ENCODE results near the gene RANBP17. TPM values are rescaled to one million over a fixed set of nuclear protein-coding genes. Genes with fewer than 3 reads are reported as not detected.
"Not testable (repeated sequence)": the region's sequence is repeated elsewhere in the genome, so short reads cannot be mapped to it uniquely, and the experiment has no call there.

RANBP17 gene
- total RNA-seq, 1 experiment from 2014 or later = 17.8 TPM

- DNase-seq (ENCODE audit: low read depth, low spot score) = peak; percentile 7
- in situ Hi-C loops (cut with HindIII; ENCODE audit: low pct_unique_long_range_greater_than_20kb, low sequenced_read_pairs) = no loop called here
Measured at GRCh38 chr5:170917113-170917512, 55.3 kb downstream of the RANBP17 start.

- DNase-seq (ENCODE audit: low read depth, low spot score) = no peak
Measured at GRCh38 chr5:170920196-170920595, 58.4 kb downstream of the RANBP17 start.

DNA sequence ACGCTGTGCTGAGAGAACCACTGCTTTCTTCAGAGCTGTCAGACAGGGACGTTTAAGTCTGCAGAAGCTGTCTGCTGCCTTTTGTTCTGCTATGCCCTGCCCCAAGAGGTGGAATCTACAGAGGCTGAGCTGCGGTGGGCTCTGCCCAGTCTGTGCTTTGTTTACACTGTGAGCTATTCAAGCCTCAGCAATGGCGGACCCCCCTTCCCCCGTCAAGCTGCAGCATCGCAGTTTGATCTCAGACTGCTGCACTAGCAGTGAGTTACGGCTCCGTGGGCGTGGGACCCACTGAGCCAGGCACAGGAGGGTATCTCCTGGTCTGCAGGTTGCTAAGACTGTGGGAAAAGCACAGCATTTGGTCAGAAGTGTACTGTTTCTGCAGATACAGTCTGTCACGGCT, 60.5 kb downstream of the RANBP17 start:
- DNase-seq (ENCODE audit: low read depth, low spot score); in situ Hi-C loops (cut with HindIII; ENCODE audit: low pct_unique_long_range_greater_than_20kb, low sequenced_read_pairs): not testable (repeated sequence)

More at GRCh38 chr5:170920196-170920595, 58.4 kb downstream of the RANBP17 start:
- in situ Hi-C loops (cut with HindIII; ENCODE audit: low pct_unique_long_range_greater_than_20kb, low sequenced_read_pairs) = no loop called here

DNA sequence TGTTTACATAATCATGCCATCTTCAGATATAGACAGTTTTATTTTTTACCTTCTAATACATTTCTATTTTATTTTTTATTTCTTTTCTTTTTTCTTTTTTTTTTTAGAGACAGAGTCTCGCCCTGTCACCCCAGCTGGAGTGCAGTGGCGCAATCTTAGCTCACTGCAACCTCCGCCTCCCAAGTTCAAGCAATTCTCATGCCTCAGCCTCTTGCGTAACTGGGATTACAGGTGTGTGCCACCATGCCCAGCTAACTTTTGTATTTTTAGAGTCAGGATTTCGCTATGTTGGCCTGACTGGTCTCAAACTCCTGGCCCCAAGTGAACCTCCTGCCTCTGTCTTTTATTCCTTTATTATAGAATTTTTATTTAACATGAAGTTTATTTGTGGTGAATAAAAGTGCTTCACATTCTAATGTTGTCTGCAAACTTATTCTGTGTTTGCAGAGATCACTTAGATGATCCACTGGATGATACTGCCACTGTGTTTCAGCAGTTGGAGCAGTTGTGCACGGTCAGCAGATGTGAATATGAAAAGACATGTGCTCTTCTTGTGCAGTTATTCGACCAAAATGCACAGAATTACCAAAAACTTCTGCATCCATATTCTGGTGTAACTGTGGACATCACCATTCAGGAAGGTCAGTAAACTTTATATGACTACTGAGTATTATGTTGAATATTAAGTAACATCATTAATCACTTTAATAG, 62.2 kb downstream of the RANBP17 start:
- in situ Hi-C loops (cut with HindIII; ENCODE audit: low pct_unique_long_range_greater_than_20kb, low sequenced_read_pairs) = no loop called here
- DNase-seq (ENCODE audit: low read depth, low spot score) = no peak

- DNase-seq (ENCODE audit: low read depth, low spot score); in situ Hi-C loops (cut with HindIII; ENCODE audit: low pct_unique_long_range_greater_than_20kb, low sequenced_read_pairs): not testable (repeated sequence)
Measured at GRCh38 chr5:170935534-170936218, 73.9 kb downstream of the RANBP17 start.

- DNase-seq (ENCODE audit: low read depth, low spot score) = no peak
- in situ Hi-C loops (cut with HindIII; ENCODE audit: low pct_unique_long_range_greater_than_20kb, low sequenced_read_pairs) = no loop called here
Measured at GRCh38 chr5:170937072-170937471, 75.3 kb downstream of the RANBP17 start.

GRCh38 chr5:170937914-170938313, 76.1 kb downstream of the RANBP17 start:
- in situ Hi-C loops (cut with HindIII; ENCODE audit: low pct_unique_long_range_greater_than_20kb, low sequenced_read_pairs) = no loop called here
- DNase-seq (ENCODE audit: low read depth, low spot score) = no peak

DNA sequence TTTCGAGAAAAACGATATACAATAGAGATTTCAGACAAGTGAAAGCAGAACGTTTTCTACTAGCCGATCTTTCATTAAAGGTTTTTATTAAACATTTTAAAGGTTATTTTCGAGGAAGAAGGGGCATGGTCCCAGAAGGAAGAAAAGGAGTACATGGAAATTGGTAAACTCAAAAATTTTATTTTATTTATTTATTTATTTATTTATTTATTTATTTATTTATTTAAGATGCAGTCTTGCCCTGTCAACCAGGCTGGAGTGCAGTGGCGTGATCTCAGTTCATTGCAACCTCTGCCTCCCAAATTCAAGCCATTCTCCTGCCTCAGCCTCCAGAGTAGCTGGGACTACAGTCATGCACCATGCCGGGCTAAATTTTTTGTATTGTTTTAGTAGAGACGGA, 77.4 kb downstream of the RANBP17 start:
- in situ Hi-C loops (cut with HindIII; ENCODE audit: low pct_unique_long_range_greater_than_20kb, low sequenced_read_pairs) = no loop called here
- DNase-seq (ENCODE audit: low read depth, low spot score) = no peak

DNA sequence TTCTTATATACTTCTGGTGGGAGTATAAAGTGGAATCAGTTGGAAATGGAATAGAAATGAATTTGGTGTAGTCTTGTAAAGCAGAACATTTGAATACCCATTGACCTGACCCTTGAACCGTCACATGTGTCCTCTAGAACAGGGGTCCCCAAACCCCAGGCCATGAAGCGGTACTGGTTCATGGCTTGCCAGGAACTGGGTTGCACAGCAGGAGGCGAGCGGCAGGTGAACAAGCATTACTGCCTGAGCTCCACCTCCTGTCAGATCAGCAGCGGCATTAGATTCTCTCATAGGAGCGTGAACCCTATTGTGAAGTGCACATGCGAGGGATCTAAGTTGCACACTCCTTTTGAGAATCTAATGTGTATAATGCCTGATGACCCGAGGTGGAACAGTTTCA, 80.0 kb downstream of the RANBP17 start:
- in situ Hi-C loops (cut with HindIII; ENCODE audit: low pct_unique_long_range_greater_than_20kb, low sequenced_read_pairs) = no loop called here
- no peak for DNase-seq (ENCODE audit: low read depth, low spot score)

GRCh38 chr5:170945275-170945674, 83.5 kb downstream of the RANBP17 start:
- in situ Hi-C loops (cut with HindIII; ENCODE audit: low pct_unique_long_range_greater_than_20kb, low sequenced_read_pairs) = no loop called here

GRCh38 chr5:170960567-170960966, 98.7 kb downstream of the RANBP17 start:
- DNase-seq (ENCODE audit: low read depth, low spot score) = no peak
- in situ Hi-C loops (cut with HindIII; ENCODE audit: low pct_unique_long_range_greater_than_20kb, low sequenced_read_pairs) = no loop called here

More at GRCh38 chr5:170945275-170945674, 83.5 kb downstream of the RANBP17 start:
- no peak for DNase-seq (ENCODE audit: low read depth, low spot score)

GRCh38 chr5:170963521-170963920, 101.7 kb downstream of the RANBP17 start:
- no peak for DNase-seq (ENCODE audit: low read depth, low spot score)
- in situ Hi-C loops (cut with HindIII; ENCODE audit: low pct_unique_long_range_greater_than_20kb, low sequenced_read_pairs) = no loop called here

GRCh38 chr5:170974461-170974860, 112.6 kb downstream of the RANBP17 start:
- DNase-seq (ENCODE audit: low read depth, low spot score) = no peak
- in situ Hi-C loops (cut with HindIII; ENCODE audit: low pct_unique_long_range_greater_than_20kb, low sequenced_read_pairs) = no loop called here

GRCh38 chr5:170980261-170980660, 118.4 kb downstream of the RANBP17 start:
- DNase-seq (ENCODE audit: low read depth, low spot score); in situ Hi-C loops (cut with HindIII; ENCODE audit: low pct_unique_long_range_greater_than_20kb, low sequenced_read_pairs): not testable (repeated sequence)

- DNase-seq (ENCODE audit: low read depth, low spot score) = no peak
- in situ Hi-C loops (cut with HindIII; ENCODE audit: low pct_unique_long_range_greater_than_20kb, low sequenced_read_pairs) = no loop called here
Measured at GRCh38 chr5:170985486-170985885, 123.7 kb downstream of the RANBP17 start.

- DNase-seq (ENCODE audit: low read depth, low spot score) = peak; percentile 57
- in situ Hi-C loops (cut with HindIII; ENCODE audit: low pct_unique_long_range_greater_than_20kb, low sequenced_read_pairs) = no loop called here
Measured at GRCh38 chr5:170986598-170986997, 124.8 kb downstream of the RANBP17 start.

DNA sequence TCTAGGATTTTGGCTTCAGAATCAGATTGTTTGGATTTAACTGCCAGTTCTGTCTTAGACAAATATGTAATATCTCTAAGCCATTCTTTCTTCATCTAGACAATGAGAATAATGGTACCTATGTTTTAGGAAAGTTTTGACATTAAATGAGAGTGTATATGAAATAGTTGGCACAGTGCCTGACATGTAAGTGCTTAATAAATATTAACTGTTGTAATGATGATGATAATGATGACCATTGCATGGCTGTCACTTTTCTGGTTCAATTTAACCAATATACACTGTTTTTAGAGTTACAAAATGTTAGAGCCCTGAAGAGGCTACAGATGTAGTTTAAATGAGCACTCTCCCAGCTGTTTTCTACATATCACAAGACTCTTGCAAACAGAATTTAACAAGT, 131.7 kb downstream of the RANBP17 start:
- no peak for DNase-seq (ENCODE audit: low read depth, low spot score)
- in situ Hi-C loops (cut with HindIII; ENCODE audit: low pct_unique_long_range_greater_than_20kb, low sequenced_read_pairs) = no loop called here

DNA sequence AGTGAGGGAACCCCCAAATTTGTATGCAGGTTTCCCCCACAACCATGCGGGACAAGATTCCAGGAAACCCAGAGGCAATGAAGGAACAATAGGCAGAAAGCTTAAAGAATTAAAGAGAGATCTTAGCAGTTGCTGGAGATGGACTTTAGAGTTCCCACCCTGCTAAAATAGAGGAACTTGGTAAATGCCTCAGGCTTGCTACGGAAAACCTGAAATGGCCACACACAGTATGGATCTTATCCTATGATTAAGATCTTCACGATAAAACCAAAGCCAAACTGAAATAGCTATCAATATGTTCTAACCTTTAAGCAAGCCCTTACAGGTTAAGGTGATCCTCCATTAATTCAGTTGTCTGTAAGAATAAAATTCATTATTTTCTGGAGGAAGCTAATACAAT, 148.3 kb downstream of the RANBP17 start:
- no peak for DNase-seq (ENCODE audit: low read depth, low spot score)
- in situ Hi-C loops (cut with HindIII; ENCODE audit: low pct_unique_long_range_greater_than_20kb, low sequenced_read_pairs) = no loop called here

GRCh38 chr5:171010816-171011215, 149.0 kb downstream of the RANBP17 start:
- no peak for DNase-seq (ENCODE audit: low read depth, low spot score)
- in situ Hi-C loops (cut with HindIII; ENCODE audit: low pct_unique_long_range_greater_than_20kb, low sequenced_read_pairs) = no loop called here
